ENCODE results near the gene RABGAP1. TPM values are rescaled to one million over a fixed set of nuclear protein-coding genes. Genes with fewer than 3 reads are reported as not detected.
A peak's percentile ranks its signal among the peaks of the same experiment; 100 is the strongest.

RABGAP1 gene
- total and polyA plus RNA-seq, 2 experiments from 2014 or later, result 8.5 to 33.9 TPM

- H3K36me3 Mint-ChIP-seq (ENCODE audit: low read depth), result peaks cover 32% of the 10 kb centered on the region
- Histone ChIP-seq H3K4me2 (no peak overlapping the region), H3K79me2 (replicated peaks; ENCODE audit: insufficient read depth) (no peaks in the 10 kb centered on the region), H2AFZ (no peak overlapping the region), H3K27me3 (ENCODE audit: insufficient read depth) (no peaks in the 10 kb centered on the region), H3F3A (replicated peaks; ENCODE audit: low read depth) (no peaks in the 10 kb centered on the region), H3K4me3 (no peak overlapping the region), H4K20me1 (replicated peaks; ENCODE audit: insufficient read depth) (no peaks in the 10 kb centered on the region), H3K36me3 (ENCODE audit: insufficient read depth) (peaks cover 7% of the 10 kb centered on the region; the same call in 1 of the 2 replicates), H3K4me1 (ENCODE audit: insufficient read depth) (peaks cover 16% of the 10 kb centered on the region), H3K27ac (ENCODE audit: low read depth) (peak overlapping the region; percentile 68; the same call in 1 of the 2 replicates), H3K9me2 (ENCODE audit: insufficient read depth) (no peaks in the 10 kb centered on the region)
- no peak overlapping the region for H3K4me3 Mint-ChIP-seq
- peaks cover 21% of the 10 kb centered on the region for H3K4me1 Mint-ChIP-seq
- H3K9me3 Mint-ChIP-seq, result no peaks in the 10 kb centered on the region
- peaks cover 4% of the 10 kb centered on the region for H3K27me3 Mint-ChIP-seq (ENCODE audit: insufficient read depth, low read depth, poor library complexity)
- TF ChIP-seq JUNB (IDR thresholded peaks at IDR 0.05; ENCODE audit: unreplicated experiment) (no peak), CTCF (conservative IDR thresholded peaks at IDR 0.05; ENCODE audit: low read depth in 2 of 2) (no peak), POLR2AphosphoS5 (IDR thresholded peaks at IDR 0.05; ENCODE audit: low read depth) (no peak), NANOG (IDR thresholded peaks at IDR 0.05; ENCODE audit: borderline replicate concordance) (no peak), STAT1 (IDR thresholded peaks at IDR 0.05; ENCODE audit: unreplicated experiment) (no peak), EZH2phosphoT487 (IDR thresholded peaks at IDR 0.05; ENCODE audit: unreplicated experiment) (no peak), ZNF114 (CRISPR knock-in tag; IDR thresholded peaks at IDR 0.05) (no peak), CREB1 (CRISPR knock-in tag; IDR thresholded peaks at IDR 0.05; ENCODE audit: low read depth) (no peak), ZNF462 (CRISPR knock-in tag; IDR thresholded peaks at IDR 0.05) (no peak), ZNF331 (CRISPR knock-in tag; IDR thresholded peaks at IDR 0.05; ENCODE audit: low read depth) (no peak), EZH2 (IDR thresholded peaks at IDR 0.05; ENCODE audit: low read depth, unreplicated experiment) (no peak)
- TF ChIP-seq, protein P1, sequence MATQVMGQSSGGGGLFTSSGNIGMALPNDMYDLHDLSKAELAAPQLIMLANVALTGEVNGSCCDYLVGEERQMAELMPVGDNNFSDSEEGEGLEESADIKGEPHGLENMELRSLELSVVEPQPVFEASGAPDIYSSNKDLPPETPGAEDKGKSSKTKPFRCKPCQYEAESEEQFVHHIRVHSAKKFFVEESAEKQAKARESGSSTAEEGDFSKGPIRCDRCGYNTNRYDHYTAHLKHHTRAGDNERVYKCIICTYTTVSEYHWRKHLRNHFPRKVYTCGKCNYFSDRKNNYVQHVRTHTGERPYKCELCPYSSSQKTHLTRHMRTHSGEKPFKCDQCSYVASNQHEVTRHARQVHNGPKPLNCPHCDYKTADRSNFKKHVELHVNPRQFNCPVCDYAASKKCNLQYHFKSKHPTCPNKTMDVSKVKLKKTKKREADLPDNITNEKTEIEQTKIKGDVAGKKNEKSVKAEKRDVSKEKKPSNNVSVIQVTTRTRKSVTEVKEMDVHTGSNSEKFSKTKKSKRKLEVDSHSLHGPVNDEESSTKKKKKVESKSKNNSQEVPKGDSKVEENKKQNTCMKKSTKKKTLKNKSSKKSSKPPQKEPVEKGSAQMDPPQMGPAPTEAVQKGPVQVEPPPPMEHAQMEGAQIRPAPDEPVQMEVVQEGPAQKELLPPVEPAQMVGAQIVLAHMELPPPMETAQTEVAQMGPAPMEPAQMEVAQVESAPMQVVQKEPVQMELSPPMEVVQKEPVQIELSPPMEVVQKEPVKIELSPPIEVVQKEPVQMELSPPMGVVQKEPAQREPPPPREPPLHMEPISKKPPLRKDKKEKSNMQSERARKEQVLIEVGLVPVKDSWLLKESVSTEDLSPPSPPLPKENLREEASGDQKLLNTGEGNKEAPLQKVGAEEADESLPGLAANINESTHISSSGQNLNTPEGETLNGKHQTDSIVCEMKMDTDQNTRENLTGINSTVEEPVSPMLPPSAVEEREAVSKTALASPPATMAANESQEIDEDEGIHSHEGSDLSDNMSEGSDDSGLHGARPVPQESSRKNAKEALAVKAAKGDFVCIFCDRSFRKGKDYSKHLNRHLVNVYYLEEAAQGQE (IDR thresholded peaks at IDR 0.05; ENCODE audit: unreplicated experiment), result no peak
- TF ChIP-seq, protein P2, sequence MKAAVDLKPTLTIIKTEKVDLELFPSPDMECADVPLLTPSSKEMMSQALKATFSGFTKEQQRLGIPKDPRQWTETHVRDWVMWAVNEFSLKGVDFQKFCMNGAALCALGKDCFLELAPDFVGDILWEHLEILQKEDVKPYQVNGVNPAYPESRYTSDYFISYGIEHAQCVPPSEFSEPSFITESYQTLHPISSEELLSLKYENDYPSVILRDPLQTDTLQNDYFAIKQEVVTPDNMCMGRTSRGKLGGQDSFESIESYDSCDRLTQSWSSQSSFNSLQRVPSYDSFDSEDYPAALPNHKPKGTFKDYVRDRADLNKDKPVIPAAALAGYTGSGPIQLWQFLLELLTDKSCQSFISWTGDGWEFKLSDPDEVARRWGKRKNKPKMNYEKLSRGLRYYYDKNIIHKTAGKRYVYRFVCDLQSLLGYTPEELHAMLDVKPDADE (IDR thresholded peaks at IDR 0.05), result no peak
- DNase-seq (ENCODE audit: low spot score), result peak; percentile 5
- peak overlapping the region; percentile 67 for H3K27ac Mint-ChIP-seq
- ATAC-seq, result no peak
These were observed 61.9 kb downstream of the RABGAP1 start for GRCh38 chr9:123002754-123003153.

Measured in GM23338 (cell line).